ENCODE measurements around the gene SLC5A1. TPM values are rescaled to one million over a fixed set of nuclear protein-coding genes. Genes with fewer than 3 reads are reported as not detected.

SLC5A1 gene
- total and polyA plus RNA-seq, 2 donors (not counting 1 experiment from before 2014, with no cell fraction given) = not detected

GRCh38 chr22:32066820-32067219 lies 23.8 kb downstream of the SLC5A1 start:
- no peak overlapping the region for H3K4me2 ChIP-seq (replicated peaks; ENCODE audit: low read depth, low read length, poor library complexity, severe bottlenecking)
- peaks cover 0 to 13% (median 1%) of the 10 kb centered on the region in 4 experiments for H3K27me3 ChIP-seq (replicated peaks in 1 of 4; ENCODE audit: control extremely low read depth in 1 of 4, control insufficient read depth in 3 of 4, insufficient read depth in 4 of 4, low read length in 3 of 4)
- intact Hi-C loops (cut with micrococcal nuclease) = no loop called here
- POLR2A ChIA-PET = interaction anchor here (0.6 kb wide), 1 partner anchor 381 kb away, joined by 4 read pairs; no protein-coding TSS in a partner anchor
- Mint-ChIP-seq H3K27ac (no peak overlapping the region), H3K4me3 (no peak overlapping the region), H3K9me3 (ENCODE audit: insufficient read depth) (peaks cover 3% of the 10 kb centered on the region), H3K4me1 (no peaks in the 10 kb centered on the region), H3K27me3 (peaks cover 34% of the 10 kb centered on the region)
- no peaks in the 10 kb centered on the region for H4K20me1 ChIP-seq (ENCODE audit: control insufficient read depth, insufficient read depth, low read length, poor library complexity, severe bottlenecking)
- no peaks in the 10 kb centered on the region for H3K4me1 ChIP-seq (ENCODE audit: control insufficient read depth in 2 of 2, insufficient read depth in 2 of 2, low read length in 2 of 2)
- TF ChIP-seq EZH2 (IDR thresholded peaks at IDR 0.05; ENCODE audit: borderline replicate concordance, insufficient read depth, low read depth, low read length, poor library complexity, severe bottlenecking) = no peak
- no peak for TF ChIP-seq CTCF (IDR thresholded peaks at IDR 0.05)
- H3K9me3 ChIP-seq (ENCODE audit: control extremely low read depth in 1 of 3, control insufficient read depth in 2 of 3, insufficient read depth in 1 of 3, low read length in 2 of 3) = peaks cover 0 to 7% (median 0%) of the 10 kb centered on the region in 3 donors
- no peak overlapping the region for H3K4me3 ChIP-seq (ENCODE audit: control extremely low read depth in 1 of 5, extremely low read depth in 1 of 5, insufficient read depth in 1 of 5, low read depth in 2 of 5, low read length in 4 of 5)
- H3K36me3 ChIP-seq (replicated peaks in 1 of 2; ENCODE audit: control extremely low read depth in 1 of 2, control insufficient read depth in 1 of 2, extremely low read depth in 1 of 2, insufficient read depth in 2 of 2, low read length in 1 of 2) = no peaks in the 10 kb centered on the region
- no peaks in the 10 kb centered on the region for H3K79me2 ChIP-seq (ENCODE audit: control insufficient read depth, insufficient read depth, low read length)
- no peak overlapping the region for H2AFZ ChIP-seq (ENCODE audit: insufficient read depth, low read depth, low read length, poor library complexity, severe bottlenecking)
- no peak for DNase-seq
- 88% methylated on average over 3 of the region's 3 CpGs for WGBS (ENCODE audit: insufficient coverage)
- H3K27ac ChIP-seq (ENCODE audit: low read length in 2 of 2) = no peak overlapping the region
- ATAC-seq (ENCODE audit: low read depth) = no peak
- H3K9ac ChIP-seq (ENCODE audit: low read length) = no peak overlapping the region
- CTCF ChIA-PET = no interaction called here

GRCh38 chr22:32067613-32068012 lies 24.6 kb downstream of the SLC5A1 start:
- no peaks in the 10 kb centered on the region for H3K4me1 ChIP-seq (ENCODE audit: control insufficient read depth in 2 of 2, insufficient read depth in 2 of 2, low read length in 2 of 2)
- Mint-ChIP-seq H3K27me3 (peaks cover 30% of the 10 kb centered on the region), H3K4me1 (no peaks in the 10 kb centered on the region), H3K9me3 (ENCODE audit: insufficient read depth) (no peaks in the 10 kb centered on the region), H3K4me3 (no peak overlapping the region), H3K27ac (no peak overlapping the region)
- intact Hi-C loops (cut with micrococcal nuclease) = no loop called here
- H2AFZ ChIP-seq (ENCODE audit: insufficient read depth, low read depth, low read length, poor library complexity, severe bottlenecking) = no peak overlapping the region
- 40% methylated on average over 1 of the region's 2 CpGs for WGBS (ENCODE audit: insufficient coverage)
- peaks cover 0 to 13% (median 1%) of the 10 kb centered on the region in 4 experiments for H3K27me3 ChIP-seq (replicated peaks in 1 of 4; ENCODE audit: control extremely low read depth in 1 of 4, control insufficient read depth in 3 of 4, insufficient read depth in 4 of 4, low read length in 3 of 4)
- H3K9ac ChIP-seq (ENCODE audit: low read length) = no peak overlapping the region
- H3K27ac ChIP-seq (ENCODE audit: low read length in 2 of 2) = no peak overlapping the region
- DNase-seq = no peak
- POLR2A ChIA-PET = interaction anchor here (0.6 kb wide), 1 partner anchor 381 kb away, joined by 4 read pairs; no protein-coding TSS in a partner anchor
- H4K20me1 ChIP-seq (ENCODE audit: control insufficient read depth, insufficient read depth, low read length, poor library complexity, severe bottlenecking) = no peaks in the 10 kb centered on the region
- no peaks in the 10 kb centered on the region for H3K79me2 ChIP-seq (ENCODE audit: control insufficient read depth, insufficient read depth, low read length)
- TF ChIP-seq EZH2 (IDR thresholded peaks at IDR 0.05; ENCODE audit: borderline replicate concordance, insufficient read depth, low read depth, low read length, poor library complexity, severe bottlenecking) (no peak), CTCF (IDR thresholded peaks at IDR 0.05) (no peak)
- H3K9me3 ChIP-seq (ENCODE audit: control extremely low read depth in 1 of 3, control insufficient read depth in 2 of 3, insufficient read depth in 1 of 3, low read length in 2 of 3) = peaks cover 0 to 5% (median 0%) of the 10 kb centered on the region in 3 donors
- ATAC-seq (ENCODE audit: low read depth) = no peak
- H3K36me3 ChIP-seq (replicated peaks in 1 of 2; ENCODE audit: control extremely low read depth in 1 of 2, control insufficient read depth in 1 of 2, extremely low read depth in 1 of 2, insufficient read depth in 2 of 2, low read length in 1 of 2) = no peaks in the 10 kb centered on the region
- H3K4me3 ChIP-seq (ENCODE audit: control extremely low read depth in 1 of 5, extremely low read depth in 1 of 5, insufficient read depth in 1 of 5, low read depth in 2 of 5, low read length in 4 of 5) = no peak overlapping the region
- H3K4me2 ChIP-seq (replicated peaks; ENCODE audit: low read depth, low read length, poor library complexity, severe bottlenecking) = no peak overlapping the region
- CTCF ChIA-PET = no interaction called here
